ENCODE data around the gene LRP5. TPM values are rescaled to one million over a fixed set of nuclear protein-coding genes. Genes with fewer than 3 reads are reported as not detected.
A peak's percentile ranks its signal among the peaks of the same experiment; 100 is the strongest.

LRP5 gene
- total and polyA plus RNA-seq, 9 donors: 3.1 to 63.8 (median 47.2) TPM

DNA sequence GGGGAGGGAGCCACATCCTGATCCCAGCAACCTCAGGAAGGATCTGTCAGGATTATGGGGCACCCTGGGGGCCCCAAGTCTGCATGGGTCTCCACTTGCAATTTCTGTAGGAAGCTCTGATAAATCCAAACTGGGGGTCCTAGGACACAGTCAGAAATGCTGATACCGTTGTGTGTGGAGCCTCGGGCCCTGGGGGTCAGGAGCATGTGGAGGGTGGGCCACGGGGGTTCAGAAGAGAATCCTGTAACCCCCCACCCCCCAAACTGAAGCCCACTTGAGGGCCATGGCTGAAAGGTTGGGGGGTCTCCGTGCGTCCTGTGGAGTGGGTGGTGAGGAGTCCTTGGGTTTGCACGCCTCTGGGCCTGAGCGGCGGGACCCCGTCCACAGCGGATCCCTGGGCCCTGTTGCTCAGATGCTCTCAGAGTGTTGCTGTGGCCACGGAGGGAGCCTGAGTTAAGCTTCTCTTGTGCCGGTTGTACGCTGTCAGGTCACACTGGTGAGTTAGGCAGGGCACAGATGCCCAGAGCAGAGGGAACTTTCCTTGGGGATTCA is 72.2 kb downstream of the LRP5 start:
- DNase-seq: peak in 2 of 5 donors; percentile 13 to 14
- no peaks in the 10 kb centered on the region for H3K9me3 ChIP-seq
- peaks cover 18% of the 10 kb centered on the region for H3K4me1 ChIP-seq (ENCODE audit: insufficient read depth)
- intact Hi-C loops (cut with DNase I): loop anchor here in 2 of 4 donors (5.0 to 10.0 kb wide), 2 partner anchors 60 to 127 kb away; no protein-coding TSS in a partner anchor
- no peaks in the 10 kb centered on the region for H3K27me3 ChIP-seq
- no peak overlapping the region for H3K27ac ChIP-seq
- no peaks in the 10 kb centered on the region for H3K36me3 ChIP-seq
- no peak overlapping the region for H3K4me3 ChIP-seq
- TF ChIP-seq POLR2A (IDR thresholded peaks at IDR 0.05) (no peak), EP300 (IDR thresholded peaks at IDR 0.05) (no peak)
- TF ChIP-seq, protein P1, sequence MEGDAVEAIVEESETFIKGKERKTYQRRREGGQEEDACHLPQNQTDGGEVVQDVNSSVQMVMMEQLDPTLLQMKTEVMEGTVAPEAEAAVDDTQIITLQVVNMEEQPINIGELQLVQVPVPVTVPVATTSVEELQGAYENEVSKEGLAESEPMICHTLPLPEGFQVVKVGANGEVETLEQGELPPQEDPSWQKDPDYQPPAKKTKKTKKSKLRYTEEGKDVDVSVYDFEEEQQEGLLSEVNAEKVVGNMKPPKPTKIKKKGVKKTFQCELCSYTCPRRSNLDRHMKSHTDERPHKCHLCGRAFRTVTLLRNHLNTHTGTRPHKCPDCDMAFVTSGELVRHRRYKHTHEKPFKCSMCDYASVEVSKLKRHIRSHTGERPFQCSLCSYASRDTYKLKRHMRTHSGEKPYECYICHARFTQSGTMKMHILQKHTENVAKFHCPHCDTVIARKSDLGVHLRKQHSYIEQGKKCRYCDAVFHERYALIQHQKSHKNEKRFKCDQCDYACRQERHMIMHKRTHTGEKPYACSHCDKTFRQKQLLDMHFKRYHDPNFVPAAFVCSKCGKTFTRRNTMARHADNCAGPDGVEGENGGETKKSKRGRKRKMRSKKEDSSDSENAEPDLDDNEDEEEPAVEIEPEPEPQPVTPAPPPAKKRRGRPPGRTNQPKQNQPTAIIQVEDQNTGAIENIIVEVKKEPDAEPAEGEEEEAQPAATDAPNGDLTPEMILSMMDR (IDR thresholded peaks at IDR 0.05): no peak
- 89 to 93% (median 89%) methylated on average over 13 of the region's 13 CpGs for WGBS, 3 donors

DNA sequence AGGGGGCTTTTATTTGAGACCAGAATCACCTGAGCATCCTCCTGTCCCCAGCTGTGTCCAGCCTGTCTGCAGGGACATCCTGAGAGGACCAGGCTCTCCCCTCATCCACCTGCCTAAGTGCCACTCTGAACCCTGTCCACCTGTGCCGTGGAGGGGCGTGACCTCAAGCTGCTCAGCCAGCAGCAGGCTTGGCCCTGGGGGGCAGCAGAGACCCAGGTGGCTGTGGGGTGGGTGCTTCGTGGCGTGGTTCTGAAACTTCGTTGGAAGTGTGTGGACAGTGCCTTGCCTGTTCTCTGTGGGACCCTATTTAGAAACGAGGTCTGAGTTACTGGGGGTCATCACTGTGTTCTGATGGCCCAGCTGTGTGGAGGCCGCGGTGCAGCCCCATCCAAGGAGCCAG is 72.7 kb downstream of the LRP5 start:
- Histone ChIP-seq H3K27me3 (no peaks in the 10 kb centered on the region), H3K4me1 (ENCODE audit: insufficient read depth) (peaks cover 16% of the 10 kb centered on the region), H3K9me3 (no peaks in the 10 kb centered on the region), H3K4me3 (no peak overlapping the region), H3K27ac (no peak overlapping the region), H3K36me3 (no peaks in the 10 kb centered on the region)
- peak in 2 of 5 donors; percentile 17 to 19 for DNase-seq
- WGBS, 3 donors: 89 to 93% (median 92%) methylated on average over 8 of the region's 8 CpGs
- intact Hi-C loops (cut with DNase I): loop anchor here in 1 of 4 donors (10.0 kb wide), 1 partner anchor 60 kb away; no protein-coding TSS in a partner anchor
- no peak for TF ChIP-seq EP300 (IDR thresholded peaks at IDR 0.05)
- TF ChIP-seq POLR2A (IDR thresholded peaks at IDR 0.05): no peak
- TF ChIP-seq, protein P1 (IDR thresholded peaks at IDR 0.05): no peak

DNA sequence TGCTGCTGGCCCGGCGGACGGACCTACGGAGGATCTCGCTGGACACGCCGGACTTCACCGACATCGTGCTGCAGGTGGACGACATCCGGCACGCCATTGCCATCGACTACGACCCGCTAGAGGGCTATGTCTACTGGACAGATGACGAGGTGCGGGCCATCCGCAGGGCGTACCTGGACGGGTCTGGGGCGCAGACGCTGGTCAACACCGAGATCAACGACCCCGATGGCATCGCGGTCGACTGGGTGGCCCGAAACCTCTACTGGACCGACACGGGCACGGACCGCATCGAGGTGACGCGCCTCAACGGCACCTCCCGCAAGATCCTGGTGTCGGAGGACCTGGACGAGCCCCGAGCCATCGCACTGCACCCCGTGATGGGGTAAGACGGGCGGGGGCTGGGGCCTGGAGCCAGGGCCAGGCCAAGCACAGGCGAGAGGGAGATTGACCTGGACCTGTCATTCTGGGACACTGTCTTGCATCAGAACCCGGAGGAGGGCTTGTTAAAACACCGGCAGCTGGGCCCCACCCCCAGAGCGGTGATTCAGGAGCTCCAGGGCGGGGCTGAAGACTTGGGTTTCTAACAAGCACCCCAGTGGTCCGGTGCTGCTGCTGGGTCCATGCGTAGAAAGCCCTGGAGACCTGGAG is 74.1 kb downstream of the LRP5 start:
- TF ChIP-seq EP300 (IDR thresholded peaks at IDR 0.05) (no peak), POLR2A (IDR thresholded peaks at IDR 0.05) (no peak)
- TF ChIP-seq, protein P1 (IDR thresholded peaks at IDR 0.05): no peak
- DNase-seq: peak in 1 of 5 donors; percentile 30
- no peaks in the 10 kb centered on the region for H3K27me3 ChIP-seq
- intact Hi-C loops (cut with DNase I): loop anchor here in 1 of 4 donors (10.0 kb wide), 1 partner anchor 62 kb away; no protein-coding TSS in a partner anchor
- H3K4me3 ChIP-seq: no peak overlapping the region
- peaks cover 4% of the 10 kb centered on the region for H3K4me1 ChIP-seq (ENCODE audit: insufficient read depth)
- no peaks in the 10 kb centered on the region for H3K36me3 ChIP-seq
- no peaks in the 10 kb centered on the region for H3K9me3 ChIP-seq
- H3K27ac ChIP-seq: no peak overlapping the region
- 91 to 94% (median 94%) methylated on average over 35 to 52 of the region's 52 CpGs for WGBS, 3 donors

DNA sequence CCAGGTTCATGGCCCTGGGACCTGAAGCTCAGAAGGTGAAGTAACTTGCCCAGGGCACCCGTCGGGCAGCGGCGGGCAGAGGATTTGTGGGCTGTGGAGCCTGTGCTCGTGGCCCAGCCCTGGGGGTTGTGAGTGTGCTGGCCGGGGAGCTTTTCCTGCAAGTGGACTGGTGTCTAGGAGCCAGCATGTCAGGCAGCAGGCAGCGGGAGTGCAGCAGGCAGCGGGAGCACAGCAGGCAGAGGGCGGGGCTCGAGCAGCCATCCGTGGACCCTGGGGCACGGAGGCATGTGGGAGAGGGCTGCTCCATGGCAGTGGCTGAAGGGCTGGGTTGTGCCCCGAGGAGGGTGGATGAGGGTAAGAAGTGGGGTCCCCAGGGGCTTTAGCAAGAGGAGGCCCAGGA is 75.4 kb downstream of the LRP5 start:
- Histone ChIP-seq H3K4me1 (ENCODE audit: insufficient read depth) (no peaks in the 10 kb centered on the region), H3K27me3 (no peaks in the 10 kb centered on the region), H3K4me3 (no peak overlapping the region), H3K36me3 (no peaks in the 10 kb centered on the region), H3K27ac (no peak overlapping the region), H3K9me3 (no peaks in the 10 kb centered on the region)
- intact Hi-C loops (cut with DNase I): loop anchor here in 1 of 4 donors (10.0 kb wide), 1 partner anchor 63 kb away; no protein-coding TSS in a partner anchor
- DNase-seq: no peak
- 89 to 92% (median 91%) methylated on average over 13 of the region's 13 CpGs for WGBS, 3 donors
- no peak for TF ChIP-seq EP300 (IDR thresholded peaks at IDR 0.05)
- TF ChIP-seq, protein P1 (IDR thresholded peaks at IDR 0.05): no peak
- TF ChIP-seq POLR2A (IDR thresholded peaks at IDR 0.05): no peak

Data from ovary (tissue), 9 donors.